Mucosa of gallbladder (tissue), 1 donor: ENCODE measurements around the gene INSR. TPM values are rescaled to one million over a fixed set of nuclear protein-coding genes. Genes with fewer than 3 reads are reported as not detected.
"Not testable (repeated sequence)": the region's sequence is repeated elsewhere in the genome, so short reads cannot be mapped to it uniquely, and the experiment has no call there.

ENCODE experiments used
- DNase-seq: peaks from one replicate; pipeline ENCODE4 v3.0.0-alpha.2; 2020; ENCODE audit warnings: low spot score
- total RNA-seq: library from RNA; stranded (reverse); gene quantifications from one replicate; pipeline ENCODE4 v1.2.1, GENCODE V29; 2021
- donor health status: DM: no; HTN: no; CAD: no.

The INSR gene
- total RNA-seq, 1 donor from 2014 or later = 90.7 TPM

DNA sequence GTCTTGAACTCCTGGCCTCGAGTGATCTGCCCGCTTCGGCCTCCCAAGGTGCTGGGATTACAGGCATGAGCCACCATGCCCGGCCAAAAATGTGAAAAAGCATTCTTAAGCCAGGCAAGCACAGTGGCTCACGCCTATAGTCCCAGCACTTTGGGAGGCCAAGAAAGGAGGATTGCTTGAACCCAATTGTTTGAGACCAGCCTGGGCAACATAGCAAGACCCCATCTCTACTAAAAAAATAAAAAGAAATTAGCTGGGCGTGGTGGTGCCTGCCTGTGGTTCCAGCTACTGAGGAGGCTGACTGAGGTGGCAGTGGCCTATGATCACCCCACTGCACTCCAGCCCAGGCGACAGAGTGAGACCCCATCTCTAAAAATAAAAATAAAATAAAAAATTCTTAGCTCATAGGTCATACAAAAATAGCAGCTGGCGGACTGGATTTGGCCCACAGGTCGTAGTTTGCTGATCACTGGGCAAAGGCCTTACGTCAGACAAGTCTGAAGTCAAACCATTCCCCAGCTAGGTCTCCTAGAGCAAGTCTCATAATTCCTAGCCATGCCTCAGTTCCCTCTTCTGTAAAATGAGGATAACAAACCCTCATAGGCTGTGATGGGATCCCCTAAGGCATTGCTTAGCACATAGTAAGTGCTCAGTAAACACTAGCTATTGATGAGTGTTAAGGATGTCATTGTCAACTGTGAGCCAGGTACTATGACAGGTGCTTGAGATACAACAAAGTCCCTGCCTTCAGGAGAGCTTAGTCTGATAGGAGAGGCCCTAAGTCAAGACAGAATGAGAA, 36.0 kb downstream of the INSR start:
- no peak for DNase-seq

DNA sequence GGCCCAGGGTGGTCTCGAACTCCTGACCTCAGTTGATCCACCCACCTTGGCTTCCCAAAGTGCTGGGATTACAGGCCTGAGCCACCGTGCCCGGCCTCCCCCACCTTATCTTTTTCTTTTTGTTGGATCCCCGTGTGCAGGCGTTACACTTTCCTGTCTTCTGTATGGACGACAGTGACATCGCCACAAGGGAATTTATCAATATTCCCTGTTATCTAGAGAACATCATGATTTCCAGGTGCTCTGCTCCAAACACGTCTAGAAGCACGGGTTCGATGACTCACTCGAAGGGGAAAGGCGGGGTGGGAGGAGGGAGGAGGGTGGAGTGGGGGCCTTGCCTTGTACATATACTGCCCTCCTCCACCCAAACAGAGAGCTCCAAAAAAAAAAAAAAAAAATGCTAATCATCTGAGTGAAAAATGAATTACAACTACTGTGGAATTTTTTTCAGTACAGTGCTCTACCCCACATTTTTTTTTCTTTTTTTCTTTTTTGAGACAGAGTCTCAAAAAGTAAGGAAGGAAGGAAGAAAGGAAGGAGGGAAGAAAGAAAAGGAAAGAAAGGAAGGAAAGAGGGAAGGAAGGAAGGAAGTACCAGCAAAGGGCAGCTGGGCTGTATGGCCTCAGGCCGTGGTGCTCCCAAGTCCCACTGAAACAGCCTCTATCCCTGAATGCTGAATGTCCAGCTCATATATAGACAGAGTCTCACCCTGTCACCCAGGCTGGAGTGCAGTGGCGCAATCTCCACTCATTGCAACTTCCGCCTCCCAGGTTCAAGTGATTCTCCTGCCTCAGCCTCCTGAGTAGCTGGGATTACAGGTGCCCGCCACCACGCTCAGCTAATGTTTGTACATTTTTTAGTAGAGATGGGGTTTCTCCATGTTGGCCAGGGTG, 36.8 kb downstream of the INSR start:
- peak; percentile 89 for DNase-seq

DNA sequence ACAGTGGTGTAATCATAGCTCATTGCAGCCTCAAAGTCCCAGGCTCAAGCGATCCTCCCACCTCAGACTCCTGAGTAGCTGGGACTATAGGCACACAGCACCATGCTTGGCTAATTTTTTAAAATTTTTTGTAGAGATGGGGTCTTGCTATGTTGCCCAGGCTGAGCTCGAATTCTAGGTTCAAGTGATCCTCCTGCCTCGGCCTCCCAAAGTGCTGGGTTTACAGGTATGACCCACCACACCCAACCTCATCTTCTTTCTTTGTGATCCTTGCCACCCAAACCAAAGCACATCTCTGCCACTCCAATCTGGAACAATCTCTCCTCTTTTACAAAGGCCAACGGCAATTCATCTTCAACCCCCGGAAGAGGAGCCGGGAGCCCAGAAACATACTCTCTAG, 38.6 kb downstream of the INSR start:
- DNase-seq = no peak

DNA sequence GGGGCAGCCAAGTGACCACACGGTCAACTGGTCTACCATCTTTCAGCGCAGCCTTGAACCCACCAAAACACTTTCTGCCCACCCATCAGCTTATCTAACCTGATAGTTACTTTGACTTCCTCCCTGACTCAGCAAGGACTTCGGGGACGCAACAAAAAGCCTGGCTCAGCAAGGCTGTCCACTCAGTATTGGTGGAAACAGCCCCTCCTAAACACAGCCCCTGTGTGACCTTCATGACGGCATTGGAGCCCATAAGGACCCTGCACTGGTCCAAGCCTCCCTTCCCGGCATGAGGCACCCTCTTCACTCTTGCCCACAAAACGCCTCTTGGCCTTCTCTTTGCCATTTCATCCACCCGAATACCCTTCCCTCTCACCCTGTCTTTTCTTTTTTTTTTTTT, 39.1 kb downstream of the INSR start:
- no peak for DNase-seq

DNA sequence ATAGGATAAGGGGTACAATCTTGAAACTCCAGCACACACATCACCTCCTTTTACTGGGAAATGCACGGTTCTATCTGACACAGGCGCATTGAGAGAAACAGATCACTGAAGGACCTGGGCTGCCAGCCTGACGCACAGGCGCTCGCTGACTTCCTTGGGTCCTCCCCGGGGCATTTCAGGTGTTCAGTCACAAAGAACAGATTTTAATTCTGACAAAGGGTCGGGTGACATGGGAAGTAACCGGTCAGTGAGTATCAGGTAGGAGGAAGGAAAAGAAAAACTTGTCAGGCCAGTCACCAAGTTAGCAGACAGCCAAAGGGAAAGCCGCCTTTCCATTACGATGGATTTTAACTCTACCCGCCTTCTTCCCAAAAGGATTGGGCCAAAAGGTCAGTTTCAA, 39.6 kb downstream of the INSR start:
- DNase-seq = no peak

DNA sequence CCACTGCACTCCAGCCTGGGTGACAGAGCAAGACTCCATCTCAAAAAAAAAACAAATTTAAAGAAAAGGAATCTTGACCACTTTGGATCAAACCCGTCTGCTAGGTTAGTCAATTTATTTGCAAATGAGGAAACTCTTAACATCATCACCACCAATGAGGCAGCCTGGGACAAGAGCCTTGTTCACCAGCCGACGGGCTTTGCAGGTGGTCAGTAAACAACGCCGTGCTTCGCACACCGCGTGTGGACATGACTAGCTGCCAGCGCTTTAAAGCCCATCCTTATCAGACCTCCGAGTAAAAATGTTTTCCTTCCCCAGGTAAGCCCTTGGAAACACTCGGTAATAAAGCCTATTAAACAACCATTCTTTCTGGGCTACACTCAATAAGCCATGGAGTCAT, 41.9 kb downstream of the INSR start:
- DNase-seq = no peak

DNA sequence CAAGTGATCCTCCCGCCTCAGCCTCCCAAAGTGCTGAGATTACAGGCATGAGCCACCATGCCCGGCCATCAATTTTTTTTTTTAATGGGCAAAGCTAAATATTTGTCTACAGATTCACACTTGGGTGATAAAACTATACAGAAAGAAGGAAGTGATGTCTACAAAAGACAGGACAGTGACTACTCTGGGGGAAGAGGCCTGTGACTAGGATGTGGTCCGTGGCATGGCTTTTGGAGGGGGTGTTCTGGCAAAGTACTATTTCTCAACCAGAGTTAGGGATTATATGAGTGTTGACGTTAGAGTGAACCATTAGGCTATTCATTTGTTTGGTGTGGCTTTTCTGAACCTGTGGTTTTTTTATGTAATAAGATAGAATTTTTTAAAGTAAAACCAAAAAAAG, 42.7 kb downstream of the INSR start:
- DNase-seq = no peak

DNA sequence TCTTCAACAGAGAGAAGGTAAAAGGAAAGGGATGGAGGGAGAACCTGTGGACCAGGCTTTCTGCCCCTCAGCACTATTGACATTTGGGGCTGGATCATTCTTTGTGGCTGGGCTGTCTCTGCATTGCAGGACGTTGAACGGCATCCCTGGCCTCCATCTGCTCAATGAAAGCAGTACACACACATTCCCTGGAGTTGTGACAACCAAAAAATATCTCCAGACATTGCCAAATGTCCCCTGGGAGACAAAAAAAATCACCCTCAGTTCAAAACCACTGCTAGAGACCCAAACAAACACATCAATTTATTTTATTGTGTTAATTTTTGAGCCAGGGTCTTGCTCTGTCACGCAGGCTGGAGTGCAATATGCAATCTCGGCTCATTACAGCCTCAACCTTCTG, 43.3 kb downstream of the INSR start:
- no peak for DNase-seq

DNA sequence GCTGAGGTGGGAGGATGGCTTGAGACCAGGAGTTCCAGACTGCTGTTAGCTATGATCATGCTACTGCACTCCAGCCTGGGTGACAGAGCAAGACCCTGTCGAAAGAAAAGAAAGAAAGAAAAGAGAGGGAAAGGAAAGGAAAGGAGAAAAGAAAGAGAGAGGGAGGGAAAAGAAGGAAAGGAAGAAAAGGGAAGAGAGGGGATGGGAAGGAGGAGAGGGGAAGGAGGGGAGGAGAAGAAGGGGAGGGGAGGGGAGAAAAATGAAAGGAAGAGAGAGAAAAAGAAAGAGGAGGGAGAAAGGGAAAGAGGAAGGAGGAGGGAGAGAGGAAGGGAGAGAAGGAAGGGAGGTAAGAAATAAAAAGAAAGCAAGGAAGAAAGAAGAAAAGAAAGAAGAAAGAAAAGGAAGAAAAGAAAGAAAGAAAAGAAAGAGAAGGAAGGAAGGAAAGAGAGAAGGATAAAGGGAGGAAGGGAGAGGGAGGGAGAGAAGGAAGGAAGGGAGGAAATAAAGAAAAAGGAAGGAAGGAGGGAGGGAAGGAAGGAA, 44.1 kb downstream of the INSR start:
- no peak for DNase-seq

DNA sequence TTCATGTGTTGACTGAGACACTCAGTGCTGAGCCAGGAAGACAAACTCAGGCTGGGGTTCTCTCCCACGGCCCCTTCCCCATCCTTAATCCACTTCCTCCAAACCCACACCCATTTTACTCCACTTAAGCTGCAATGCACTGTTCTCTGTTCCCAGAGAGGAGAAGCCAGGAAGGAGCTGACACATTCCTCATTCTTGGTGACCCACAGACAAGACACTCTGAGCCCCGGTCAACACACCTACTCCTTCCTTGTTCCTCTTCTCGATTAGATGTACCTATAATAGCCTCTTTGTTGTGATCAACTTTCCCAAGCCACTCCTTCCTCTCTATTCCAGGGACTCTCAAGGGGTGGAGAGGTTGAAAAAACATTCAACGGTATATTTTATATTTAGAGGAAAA, 47.1 kb downstream of the INSR start:
- DNase-seq = peak; percentile 56

DNA sequence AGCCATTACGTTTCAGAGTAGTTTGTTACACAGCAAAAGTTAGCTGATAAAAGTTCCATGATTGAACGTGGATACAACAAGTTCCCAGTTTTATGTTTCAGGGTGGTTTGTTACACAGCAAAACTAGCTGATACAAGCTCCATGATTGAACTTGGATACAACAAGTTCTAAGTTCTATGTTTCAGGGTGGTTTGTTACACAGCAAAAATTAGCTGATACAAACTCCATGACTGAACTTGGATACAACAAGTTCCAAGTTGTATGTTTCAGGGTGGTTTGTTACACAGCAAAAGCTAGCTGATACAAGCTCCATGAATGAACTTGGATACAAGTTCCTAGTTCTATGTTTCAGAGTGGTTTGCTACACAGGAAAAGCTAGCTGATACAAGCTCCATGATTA, 47.6 kb downstream of the INSR start:
- DNase-seq = no peak

DNA sequence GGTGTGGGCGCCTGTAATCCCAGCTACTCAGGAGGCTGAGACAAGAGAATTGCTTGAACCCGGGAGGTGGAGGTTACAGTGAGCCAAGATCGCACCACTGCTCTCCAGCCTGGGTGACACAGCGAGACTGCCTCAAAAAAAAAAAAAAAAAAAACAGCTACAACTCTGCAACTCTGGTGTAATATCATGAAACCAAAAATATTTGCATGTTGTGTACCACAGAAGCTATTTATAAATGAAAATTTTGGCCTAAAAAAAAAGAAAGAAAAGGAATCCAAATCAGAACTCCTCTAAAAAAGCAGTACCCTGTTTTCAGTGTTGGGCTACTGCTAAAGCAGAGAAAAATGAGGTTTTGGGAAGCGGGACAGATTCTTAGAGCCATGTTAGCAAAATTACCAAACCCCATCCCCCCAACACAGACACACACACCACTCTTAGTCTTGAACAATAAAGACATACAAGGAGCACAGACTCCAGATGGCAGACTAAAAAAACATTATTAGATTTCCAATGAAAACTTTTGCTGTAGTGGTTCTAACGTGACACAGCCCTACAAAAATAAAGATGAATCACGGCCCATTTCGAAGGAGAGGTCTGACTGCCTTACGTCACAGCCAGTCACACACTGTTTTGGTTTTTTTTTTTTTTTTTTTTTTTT, 51.5 kb downstream of the INSR start:
- DNase-seq = no peak

DNA sequence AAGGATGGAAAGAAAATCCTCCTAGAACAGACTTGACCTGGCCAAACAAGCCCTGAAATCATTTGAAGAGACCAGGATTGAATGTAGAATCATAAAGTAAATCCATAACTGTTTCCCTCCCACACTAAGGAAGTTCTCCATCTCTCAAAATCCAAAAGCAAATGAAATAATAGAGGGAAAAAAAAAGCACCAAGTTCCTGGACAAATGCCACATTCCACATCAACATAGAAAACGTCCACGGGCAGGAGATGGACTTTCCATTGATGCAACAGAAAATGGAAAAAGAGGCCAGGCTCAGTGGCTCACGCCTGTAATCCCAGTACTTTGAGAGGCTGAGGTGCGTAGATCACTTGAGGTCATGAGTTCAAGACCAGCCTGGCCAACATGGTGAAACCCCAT, 56.2 kb downstream of the INSR start:
- no peak for DNase-seq

DNA sequence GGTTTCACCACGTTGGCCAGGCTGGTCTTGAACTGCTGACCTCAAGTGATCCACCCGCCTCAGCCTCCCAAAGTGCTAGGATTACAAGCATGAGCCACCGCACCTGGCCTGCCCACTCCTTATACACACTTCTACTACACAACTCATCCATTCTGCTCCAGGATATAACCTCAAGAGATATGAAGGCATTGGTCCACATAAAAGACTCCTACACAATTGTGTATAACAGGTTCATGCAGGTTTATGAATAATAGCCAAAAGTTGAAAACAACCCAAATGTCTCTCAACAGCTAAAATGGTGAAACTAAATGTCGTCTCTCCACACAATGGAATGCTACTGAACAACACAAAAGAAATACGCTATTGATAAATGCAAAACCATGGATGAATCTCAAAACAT, 58.1 kb downstream of the INSR start:
- DNase-seq = no peak

DNA sequence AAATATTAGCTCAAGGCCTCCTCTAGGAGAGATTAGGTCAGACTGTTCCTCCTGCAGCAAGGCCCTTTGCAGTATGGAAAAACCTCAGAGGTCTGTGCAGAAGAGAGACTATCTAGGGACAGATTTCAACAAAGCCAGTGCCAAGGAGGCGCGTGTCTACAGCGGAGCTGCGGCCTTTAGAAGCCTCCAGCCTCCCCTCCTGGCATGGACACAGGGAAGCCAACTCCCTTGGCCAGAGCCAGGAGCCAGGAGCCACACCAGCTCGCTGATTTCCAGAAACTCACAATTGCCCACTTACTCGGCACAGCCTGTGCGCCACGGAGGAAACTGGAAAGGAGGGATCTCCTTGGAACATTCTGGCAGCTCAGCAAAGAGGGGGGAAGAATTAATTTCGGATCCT, 63.4 kb downstream of the INSR start:
- DNase-seq = peak; percentile 40

DNA sequence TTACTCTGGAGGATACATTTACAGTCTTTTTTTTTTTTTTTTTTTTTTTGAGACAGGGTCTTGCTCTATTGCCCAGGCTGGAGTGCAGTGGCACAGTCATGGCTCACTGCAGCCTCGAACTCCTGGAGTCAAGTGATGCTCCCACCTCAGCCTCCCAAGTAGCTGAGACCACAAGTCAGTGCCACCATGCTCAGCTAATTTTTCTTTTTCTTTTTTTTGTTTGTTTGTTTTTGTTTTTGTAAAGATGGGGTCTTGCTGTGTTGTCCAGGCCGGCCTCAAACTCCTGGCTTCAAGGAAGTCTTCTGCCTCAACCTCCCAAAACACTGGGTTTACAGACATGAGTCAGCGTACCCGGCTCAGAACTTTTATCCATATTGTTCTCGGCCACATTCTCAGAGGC, 64.5 kb downstream of the INSR start:
- DNase-seq = no peak

DNA sequence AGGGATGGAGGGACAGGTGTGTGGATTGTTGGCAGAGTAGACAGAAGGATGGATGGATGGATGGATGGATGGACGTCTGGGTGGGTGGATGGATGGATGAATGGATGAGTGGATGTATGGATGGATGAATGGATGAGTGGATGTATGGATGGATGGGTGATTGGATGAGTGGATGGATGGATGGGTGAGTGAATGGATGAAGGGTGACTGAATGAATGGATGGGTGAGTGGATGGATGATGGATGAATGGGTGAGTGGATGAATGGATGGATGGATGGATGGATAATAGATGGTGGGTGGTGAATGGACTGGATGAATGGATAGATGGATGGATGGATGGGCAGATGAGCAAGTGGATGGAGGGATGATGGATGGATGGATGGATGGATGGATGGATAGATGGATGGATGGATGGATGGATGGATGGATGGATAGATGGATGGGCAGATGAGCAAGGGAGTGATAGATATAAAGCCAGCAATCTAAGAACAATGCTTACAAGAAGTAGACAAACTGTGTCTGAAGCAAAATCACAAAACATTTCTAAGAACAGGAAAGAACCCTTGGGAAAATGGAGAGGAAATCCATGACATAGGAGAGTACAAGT, 65.2 kb downstream of the INSR start:
- DNase-seq = no peak

DNA sequence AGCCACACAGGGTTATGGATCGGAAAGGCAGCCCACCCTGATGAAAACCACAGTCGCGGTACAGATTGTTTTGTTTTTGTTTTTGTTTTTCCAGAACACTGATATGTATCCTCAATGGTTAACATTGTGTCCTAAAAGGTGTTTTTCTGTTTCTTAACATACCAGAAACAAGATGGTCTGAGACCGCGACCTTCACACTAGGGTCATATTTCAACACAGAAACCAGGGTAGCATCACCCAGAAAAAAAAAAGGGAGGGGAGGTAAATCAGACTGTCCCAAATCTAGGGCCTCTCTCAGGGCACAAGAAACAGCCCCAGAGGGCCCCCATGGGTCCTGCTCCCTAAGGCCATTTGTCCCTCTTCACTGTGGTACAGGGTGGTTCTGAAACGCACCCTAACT, 66.5 kb downstream of the INSR start:
- no peak for DNase-seq

DNA sequence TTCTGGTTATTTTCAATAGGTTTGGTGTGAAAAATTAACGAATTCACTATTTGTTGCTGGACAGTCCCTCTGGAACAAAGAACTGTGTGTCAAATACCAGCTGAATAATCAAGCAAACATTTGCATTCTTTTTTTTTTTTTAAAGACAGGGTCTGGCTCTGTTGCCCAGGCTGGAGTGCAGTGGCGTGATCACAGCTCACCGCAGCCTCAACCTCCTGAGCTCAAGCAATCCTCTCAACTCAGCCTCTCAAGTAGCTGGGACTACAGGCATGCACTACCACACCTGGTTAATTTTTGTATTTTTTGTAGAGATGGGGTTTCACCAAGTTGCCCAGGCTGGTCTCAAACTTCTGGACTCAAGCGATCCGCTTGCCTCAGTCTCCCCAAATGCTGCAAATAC, 67.1 kb downstream of the INSR start:
- DNase-seq = not testable (repeated sequence)

DNA sequence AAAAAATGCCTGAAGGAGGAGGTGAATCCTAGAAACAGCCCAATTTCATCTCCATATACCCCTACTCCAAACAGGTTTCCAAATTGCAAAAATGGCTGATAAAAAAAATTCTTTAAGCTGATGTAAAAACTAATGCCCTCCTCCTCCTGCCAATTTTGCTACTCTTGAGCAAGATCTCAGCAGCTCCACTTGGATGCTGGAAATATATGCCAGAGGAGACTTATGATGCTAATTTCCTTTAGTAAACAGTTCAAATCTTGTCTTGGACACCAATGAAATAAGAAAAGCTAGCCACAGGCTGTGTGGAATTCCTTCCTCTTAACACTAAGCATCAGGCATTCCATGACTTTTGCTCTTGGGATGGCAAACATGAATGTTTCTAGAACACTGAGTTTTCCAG, 67.5 kb downstream of the INSR start:
- no peak for DNase-seq

DNA sequence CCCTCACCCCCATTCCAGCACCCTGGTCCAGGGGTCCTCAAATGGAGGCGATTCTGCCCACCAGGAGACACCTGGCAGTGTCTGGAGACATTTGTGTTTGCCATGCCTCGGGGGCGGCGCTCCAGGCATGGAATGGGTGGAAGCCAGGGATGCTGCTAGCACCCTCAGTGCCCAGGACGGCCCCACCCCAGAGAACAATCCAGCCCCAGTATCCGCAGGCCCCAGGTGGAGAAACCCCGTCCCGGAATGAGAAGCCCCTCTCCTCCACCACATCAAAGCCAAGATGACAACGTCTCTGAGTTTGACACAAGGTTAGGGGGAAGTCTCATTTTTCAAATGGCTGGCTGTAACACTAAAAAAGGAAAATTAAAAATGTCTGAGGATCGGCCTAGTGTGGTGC, 68.5 kb downstream of the INSR start:
- DNase-seq = no peak

DNA sequence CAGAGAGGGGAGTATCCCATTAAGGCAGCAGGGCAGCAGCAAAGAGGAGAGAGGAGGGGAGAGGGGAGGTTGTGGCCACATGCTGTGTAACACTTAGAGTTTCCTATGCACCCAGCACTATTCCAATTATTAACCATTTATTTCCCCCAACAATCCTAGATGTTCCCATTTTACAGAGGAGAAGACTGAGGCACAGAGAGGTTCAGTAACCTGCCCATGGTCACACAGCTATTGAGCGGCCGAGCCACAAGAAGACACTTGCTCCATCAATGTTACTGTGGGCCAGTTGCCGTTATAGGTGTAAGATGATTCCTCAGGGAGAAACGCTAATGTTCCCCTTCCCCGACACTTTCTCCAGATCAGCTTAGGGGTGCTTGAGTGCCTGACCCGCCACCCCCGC, 69.2 kb downstream of the INSR start:
- DNase-seq = no peak
